Measurements from ENCODE around the gene PCP2. TPM values are rescaled to one million over a fixed set of nuclear protein-coding genes. Genes with fewer than 3 reads are reported as not detected.

The PCP2 gene
- total and polyA plus RNA-seq, 2 of the 13 experiments (the other 11 are each of a cell fraction or from before 2014, with no cell fraction given): 0.62 TPM; not detected in 1

DNA sequence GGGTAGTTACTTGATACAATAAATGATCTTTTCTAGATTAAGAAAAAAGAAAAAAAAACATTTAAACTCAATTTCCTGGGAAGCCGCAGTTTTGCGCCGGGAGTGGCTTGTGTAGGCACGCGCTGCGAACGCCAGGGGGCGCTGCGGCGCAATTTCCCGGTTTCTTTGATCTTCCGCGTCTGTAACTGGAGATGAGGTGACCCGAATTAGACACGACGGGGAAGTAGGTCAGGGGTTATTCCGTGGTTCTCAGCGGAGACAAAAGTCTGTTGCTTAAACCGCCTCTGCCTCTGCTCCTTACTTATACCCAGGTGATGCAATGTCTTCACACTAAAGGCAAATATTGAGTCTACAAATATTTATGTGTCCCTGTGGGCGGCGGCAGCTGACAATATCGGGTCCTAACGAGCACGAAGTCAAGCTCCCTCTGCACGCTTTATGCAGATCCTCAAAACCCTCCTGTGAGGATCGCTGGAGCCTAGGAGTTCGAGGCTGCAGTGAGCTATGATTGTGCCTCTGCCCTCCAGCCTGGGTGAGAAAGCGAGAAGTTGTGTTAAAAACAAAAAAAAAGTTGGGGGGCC lies 18.6 kb upstream of the PCP2 start (continued):
- TF ChIP-seq ZNF644 (CRISPR knock-in tag; IDR thresholded peaks at IDR 0.05; ENCODE audit: low read depth) (no peak), MBNL3 (CRISPR knock-in tag; conservative IDR thresholded peaks at IDR 0.05) (no peak), NFATC3 (CRISPR knock-in tag; IDR thresholded peaks at IDR 0.05) (no peak), MTA3 (CRISPR knock-in tag; IDR thresholded peaks at IDR 0.05) (no peak), NCOA2 (CRISPR knock-in tag; IDR thresholded peaks at IDR 0.05) (peak; percentile 92), SUZ12 (IDR thresholded peaks at IDR 0.05; ENCODE audit: low read depth, low read length) (no peak), ETV5 (CRISPR knock-in tag; IDR thresholded peaks at IDR 0.05; ENCODE audit: borderline replicate concordance) (peak; percentile 45; the same call in 1 of the 2 replicates), ZNF563 (CRISPR knock-in tag; IDR thresholded peaks at IDR 0.05) (no peak; the same call in 1 of the 2 replicates), ZNF10 (CRISPR knock-in tag; IDR thresholded peaks at IDR 0.05; ENCODE audit: borderline replicate concordance, low read depth) (no peak), RARA (CRISPR knock-in tag; IDR thresholded peaks at IDR 0.05) (peak; percentile 96)
- TF ChIP-seq, protein P1, sequence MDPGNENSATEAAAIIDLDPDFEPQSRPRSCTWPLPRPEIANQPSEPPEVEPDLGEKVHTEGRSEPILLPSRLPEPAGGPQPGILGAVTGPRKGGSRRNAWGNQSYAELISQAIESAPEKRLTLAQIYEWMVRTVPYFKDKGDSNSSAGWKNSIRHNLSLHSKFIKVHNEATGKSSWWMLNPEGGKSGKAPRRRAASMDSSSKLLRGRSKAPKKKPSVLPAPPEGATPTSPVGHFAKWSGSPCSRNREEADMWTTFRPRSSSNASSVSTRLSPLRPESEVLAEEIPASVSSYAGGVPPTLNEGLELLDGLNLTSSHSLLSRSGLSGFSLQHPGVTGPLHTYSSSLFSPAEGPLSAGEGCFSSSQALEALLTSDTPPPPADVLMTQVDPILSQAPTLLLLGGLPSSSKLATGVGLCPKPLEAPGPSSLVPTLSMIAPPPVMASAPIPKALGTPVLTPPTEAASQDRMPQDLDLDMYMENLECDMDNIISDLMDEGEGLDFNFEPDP (CRISPR knock-in tag; conservative IDR thresholded peaks at IDR 0.05): no peak
- TF ChIP-seq, protein P2, sequence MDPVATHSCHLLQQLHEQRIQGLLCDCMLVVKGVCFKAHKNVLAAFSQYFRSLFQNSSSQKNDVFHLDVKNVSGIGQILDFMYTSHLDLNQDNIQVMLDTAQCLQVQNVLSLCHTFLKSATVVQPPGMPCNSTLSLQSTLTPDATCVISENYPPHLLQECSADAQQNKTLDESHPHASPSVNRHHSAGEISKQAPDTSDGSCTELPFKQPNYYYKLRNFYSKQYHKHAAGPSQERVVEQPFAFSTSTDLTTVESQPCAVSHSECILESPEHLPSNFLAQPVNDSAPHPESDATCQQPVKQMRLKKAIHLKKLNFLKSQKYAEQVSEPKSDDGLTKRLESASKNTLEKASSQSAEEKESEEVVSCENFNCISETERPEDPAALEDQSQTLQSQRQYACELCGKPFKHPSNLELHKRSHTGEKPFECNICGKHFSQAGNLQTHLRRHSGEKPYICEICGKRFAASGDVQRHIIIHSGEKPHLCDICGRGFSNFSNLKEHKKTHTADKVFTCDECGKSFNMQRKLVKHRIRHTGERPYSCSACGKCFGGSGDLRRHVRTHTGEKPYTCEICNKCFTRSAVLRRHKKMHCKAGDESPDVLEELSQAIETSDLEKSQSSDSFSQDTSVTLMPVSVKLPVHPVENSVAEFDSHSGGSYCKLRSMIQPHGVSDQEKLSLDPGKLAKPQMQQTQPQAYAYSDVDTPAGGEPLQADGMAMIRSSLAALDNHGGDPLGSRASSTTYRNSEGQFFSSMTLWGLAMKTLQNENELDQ (CRISPR knock-in tag; IDR thresholded peaks at IDR 0.05; ENCODE audit: borderline replicate concordance): no peak
- TF ChIP-seq, protein P3, sequence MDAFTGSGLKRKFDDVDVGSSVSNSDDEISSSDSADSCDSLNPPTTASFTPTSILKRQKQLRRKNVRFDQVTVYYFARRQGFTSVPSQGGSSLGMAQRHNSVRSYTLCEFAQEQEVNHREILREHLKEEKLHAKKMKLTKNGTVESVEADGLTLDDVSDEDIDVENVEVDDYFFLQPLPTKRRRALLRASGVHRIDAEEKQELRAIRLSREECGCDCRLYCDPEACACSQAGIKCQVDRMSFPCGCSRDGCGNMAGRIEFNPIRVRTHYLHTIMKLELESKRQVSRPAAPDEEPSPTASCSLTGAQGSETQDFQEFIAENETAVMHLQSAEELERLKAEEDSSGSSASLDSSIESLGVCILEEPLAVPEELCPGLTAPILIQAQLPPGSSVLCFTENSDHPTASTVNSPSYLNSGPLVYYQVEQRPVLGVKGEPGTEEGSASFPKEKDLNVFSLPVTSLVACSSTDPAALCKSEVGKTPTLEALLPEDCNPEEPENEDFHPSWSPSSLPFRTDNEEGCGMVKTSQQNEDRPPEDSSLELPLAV (CRISPR knock-in tag; conservative IDR thresholded peaks at IDR 0.05; ENCODE audit: low read depth): no peak
- TF ChIP-seq, protein P4, sequence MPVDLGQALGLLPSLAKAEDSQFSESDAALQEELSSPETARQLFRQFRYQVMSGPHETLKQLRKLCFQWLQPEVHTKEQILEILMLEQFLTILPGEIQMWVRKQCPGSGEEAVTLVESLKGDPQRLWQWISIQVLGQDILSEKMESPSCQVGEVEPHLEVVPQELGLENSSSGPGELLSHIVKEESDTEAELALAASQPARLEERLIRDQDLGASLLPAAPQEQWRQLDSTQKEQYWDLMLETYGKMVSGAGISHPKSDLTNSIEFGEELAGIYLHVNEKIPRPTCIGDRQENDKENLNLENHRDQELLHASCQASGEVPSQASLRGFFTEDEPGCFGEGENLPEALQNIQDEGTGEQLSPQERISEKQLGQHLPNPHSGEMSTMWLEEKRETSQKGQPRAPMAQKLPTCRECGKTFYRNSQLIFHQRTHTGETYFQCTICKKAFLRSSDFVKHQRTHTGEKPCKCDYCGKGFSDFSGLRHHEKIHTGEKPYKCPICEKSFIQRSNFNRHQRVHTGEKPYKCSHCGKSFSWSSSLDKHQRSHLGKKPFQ (CRISPR knock-in tag; IDR thresholded peaks at IDR 0.05; ENCODE audit: insufficient replicate concordance): peak; percentile 58
